Gastrocnemius medialis (tissue), 4 donors: ENCODE results near the gene ARRB1. TPM values are rescaled to one million over a fixed set of nuclear protein-coding genes. Genes with fewer than 3 reads are reported as not detected.
A peak's percentile ranks its signal among the peaks of the same experiment; 100 is the strongest.

Experiments used
- ATAC-seq, 2 donors: fragments of 150-250 bp; one replicate each; pipeline ENCODE4 v1.9.1; 2016
- DNase-seq, 2 donors: peaks; one replicate each; pipeline ENCODE4 v3.0.0-alpha.2; 2019
- H3K27ac ChIP-seq, 4 donors: fragments of 200-600 bp; sonication (generic); 1 replicate in 1 of 4; 2 replicates in 3 of 4; pipeline ENCODE4 v1.5.1; 2016 to 2018; ENCODE audit warnings: mild to moderate bottlenecking in 2 of 4, moderate library complexity in 1 of 4
- H3K27me3 ChIP-seq, 3 donors: fragments of 200-600 bp; sonication (generic) in 2 of 3; 1 replicate in 1 of 3; 2 replicates in 2 of 3; pipeline versions ENCODE4 v1.5.1 to v1.6.0; 2016 to 2019; ENCODE audit warnings: mild to moderate bottlenecking in 1 of 3, moderate library complexity in 1 of 3
- H3K36me3 ChIP-seq, 2 donors: fragments of 200-600 bp; sonication (generic) in 1 of 2; one replicate each; pipeline ENCODE4 v1.5.1; 2017 to 2018
- H3K4me1 ChIP-seq, 2 donors: fragments of 200-600 bp; sonication (generic) in 1 of 2; one replicate each; pipeline ENCODE4 v1.5.1; 2016 to 2017; ENCODE audit warnings: mild to moderate bottlenecking in 2 of 2
- H3K4me3 ChIP-seq, 4 donors: fragments of 200-600 bp; sonication (generic) in 3 of 4; 1 replicate in 1 of 4; 2 replicates in 3 of 4; pipeline ENCODE4 v1.5.1; 2016 to 2019; ENCODE audit warnings: mild to moderate bottlenecking in 2 of 4
- H3K9me3 ChIP-seq, 3 donors: fragments of 200-600 bp; sonication (generic) in 2 of 3; 1 replicate in 1 of 3; 2 replicates in 2 of 3; pipeline ENCODE4 v1.5.1; 2016 to 2019
- POLR2A ChIP-seq, 2 donors: fragments of 450-650 bp; IDR thresholded peaks; one replicate each; pipeline ENCODE4 v1.6.1; 2017; ENCODE audit warnings: antibody characterized with exemption in 2 of 2, mild to moderate bottlenecking in 2 of 2, moderate library complexity in 2 of 2
- in situ Hi-C, 4 donors: fragments of 200-750 bp; cut with MboI; loops; one replicate each; pipeline versions ENCODE4 v1.15.0 to v1.8.0; 2017; ENCODE audit warnings: low sequenced_read_pairs in 4 of 4
- intact Hi-C: fragments of 100-400 bp; cut with DNase I; formaldehyde crosslinking; loops from one replicate; pipeline ENCODE4 v1.15.1; 2023; ENCODE audit warnings: low total_unique reads
- total RNA-seq, 4 donors: library from RNA; depleted of rRNA; stranded (reverse); fragments of >200 nt; gene quantifications; one replicate each; pipeline versions ENCODE4 v1.1.0 to v1.2.3, GENCODE V29; 2016
- TF ChIP-seq, protein P1 (sequence below), 5 experiments: fragments of 450-650 bp in 3 of 5; fragments of 200-600 bp in 2 of 5; sonication (generic) in 2 of 5; IDR thresholded peaks in 4 of 5; conservative IDR thresholded peaks in 1 of 5; 1 replicate in 4 of 5; 2 replicates in 1 of 5; pipeline ENCODE4 v1.5.1; 2016 to 2019; ENCODE audit warnings: antibody characterized with exemption in 5 of 5, mild to moderate bottlenecking in 3 of 5, moderate library complexity in 3 of 5

The ARRB1 gene
- total RNA-seq, 4 donors from 2014 or later: 4.3 to 11.8 (median 5.4) TPM

- in situ Hi-C loops (no loop called here), intact Hi-C loops (loop anchor here (5.0 kb wide), 1 partner anchor 35 kb away; no protein-coding TSS in a partner anchor)
- DNase-seq (peak in 1 of 2 donors; percentile 41), ATAC-seq (peak; percentile 17 to 23)
- peaks cover 32 to 35% of the 10 kb centered on the region in 2 donors for H3K4me1 ChIP-seq
- H3K36me3 ChIP-seq: no peaks in the 10 kb centered on the region
- H3K9me3 ChIP-seq: no peaks in the 10 kb centered on the region
- peak overlapping the region; percentile 67 to 74 (median 72) for H3K4me3 ChIP-seq
- H3K27me3 ChIP-seq: no peaks in the 10 kb centered on the region
- peak overlapping the region; percentile 80 to 86 (median 86) for H3K27ac ChIP-seq
- TF ChIP-seq, protein P1, sequence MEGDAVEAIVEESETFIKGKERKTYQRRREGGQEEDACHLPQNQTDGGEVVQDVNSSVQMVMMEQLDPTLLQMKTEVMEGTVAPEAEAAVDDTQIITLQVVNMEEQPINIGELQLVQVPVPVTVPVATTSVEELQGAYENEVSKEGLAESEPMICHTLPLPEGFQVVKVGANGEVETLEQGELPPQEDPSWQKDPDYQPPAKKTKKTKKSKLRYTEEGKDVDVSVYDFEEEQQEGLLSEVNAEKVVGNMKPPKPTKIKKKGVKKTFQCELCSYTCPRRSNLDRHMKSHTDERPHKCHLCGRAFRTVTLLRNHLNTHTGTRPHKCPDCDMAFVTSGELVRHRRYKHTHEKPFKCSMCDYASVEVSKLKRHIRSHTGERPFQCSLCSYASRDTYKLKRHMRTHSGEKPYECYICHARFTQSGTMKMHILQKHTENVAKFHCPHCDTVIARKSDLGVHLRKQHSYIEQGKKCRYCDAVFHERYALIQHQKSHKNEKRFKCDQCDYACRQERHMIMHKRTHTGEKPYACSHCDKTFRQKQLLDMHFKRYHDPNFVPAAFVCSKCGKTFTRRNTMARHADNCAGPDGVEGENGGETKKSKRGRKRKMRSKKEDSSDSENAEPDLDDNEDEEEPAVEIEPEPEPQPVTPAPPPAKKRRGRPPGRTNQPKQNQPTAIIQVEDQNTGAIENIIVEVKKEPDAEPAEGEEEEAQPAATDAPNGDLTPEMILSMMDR (IDR thresholded peaks at IDR 0.05 in 4 of 5, conservative IDR thresholded peaks at IDR 0.05 in 1 of 5): no peak
- TF ChIP-seq POLR2A (IDR thresholded peaks at IDR 0.05): no peak
Observed at GRCh38 chr11:75351791-75352587, 528 bp upstream of the ARRB1 start.

DNA sequence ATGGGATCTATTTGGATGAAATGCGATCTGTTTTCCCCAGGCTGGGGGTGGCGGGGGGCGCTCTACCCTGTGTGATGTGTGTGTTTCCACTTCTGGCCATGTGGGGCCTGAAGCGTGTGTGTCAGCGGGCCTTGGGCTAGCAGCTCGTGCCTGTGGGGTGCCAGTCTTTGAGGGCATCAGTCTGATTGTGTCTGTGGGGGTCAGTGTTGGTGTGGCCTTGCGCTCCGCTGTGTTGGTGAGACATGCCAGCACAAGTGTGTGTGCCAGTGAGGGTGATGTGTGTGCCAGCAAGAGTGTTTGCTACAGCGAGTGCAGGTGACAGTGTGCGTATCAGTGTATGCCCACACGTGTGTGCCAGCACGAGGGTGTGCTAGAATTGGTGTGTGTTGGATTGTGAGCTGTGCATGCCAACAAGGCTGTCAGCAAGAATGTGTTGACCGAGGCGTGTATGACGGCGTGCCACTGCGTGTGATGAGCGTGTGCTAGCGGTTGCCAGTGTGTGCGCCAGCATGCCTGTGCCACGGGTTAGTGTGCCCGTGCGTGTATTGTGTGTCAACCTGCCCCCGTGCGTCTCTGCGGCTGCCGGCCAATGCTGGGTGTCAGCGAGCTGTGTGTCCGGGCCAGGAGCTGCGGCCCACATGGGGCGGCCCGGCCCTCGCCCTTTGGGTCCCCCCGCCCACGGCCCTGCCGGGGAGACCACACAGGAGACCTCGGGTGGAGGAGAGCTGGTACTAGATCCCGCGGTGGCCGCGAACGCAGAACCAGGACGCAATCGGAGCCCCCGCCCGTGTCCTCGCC is 519 bp downstream of the ARRB1 start:
- in situ Hi-C loops (no loop called here), intact Hi-C loops (loop anchor here (5.0 kb wide), 1 partner anchor 36 kb away; no protein-coding TSS in a partner anchor)
- no peaks in the 10 kb centered on the region for H3K36me3 ChIP-seq
- no peaks in the 10 kb centered on the region for H3K27me3 ChIP-seq
- ATAC-seq (peak; percentile 35 to 40), DNase-seq (peak; percentile 31 to 33)
- H3K4me3 ChIP-seq: peak overlapping the region; percentile 67 to 74 (median 72)
- no peaks in the 10 kb centered on the region for H3K9me3 ChIP-seq
- TF ChIP-seq POLR2A (IDR thresholded peaks at IDR 0.05): no peak
- TF ChIP-seq, protein P1 (IDR thresholded peaks at IDR 0.05 in 4 of 5, conservative IDR thresholded peaks at IDR 0.05 in 1 of 5): no peak
- H3K4me1 ChIP-seq: peaks cover 32 to 37% of the 10 kb centered on the region in 2 donors
- H3K27ac ChIP-seq: peak overlapping the region; percentile 80 to 86 (median 86)

- TF ChIP-seq, protein P1 (IDR thresholded peaks at IDR 0.05 in 4 of 5, conservative IDR thresholded peaks at IDR 0.05 in 1 of 5): no peak
- TF ChIP-seq POLR2A (IDR thresholded peaks at IDR 0.05): no peak
- Histone ChIP-seq H3K36me3 (no peaks in the 10 kb centered on the region), H3K4me3 (peak overlapping the region; percentile 67 to 74 (median 72)), H3K4me1 (peaks cover 32 to 37% of the 10 kb centered on the region in 2 donors), H3K27ac (peak overlapping the region; percentile 80 to 86 (median 86)), H3K9me3 (no peaks in the 10 kb centered on the region), H3K27me3 (no peaks in the 10 kb centered on the region)
- intact Hi-C loops: loop anchor here (5.0 kb wide), 1 partner anchor 37 kb away; no protein-coding TSS in a partner anchor
- DNase-seq (no peak), ATAC-seq (no peak)
- in situ Hi-C loops: no loop called here
Observed at GRCh38 chr11:75350122-75350742, 1.2 kb downstream of the ARRB1 start.

- TF ChIP-seq, protein P1 (IDR thresholded peaks at IDR 0.05 in 4 of 5, conservative IDR thresholded peaks at IDR 0.05 in 1 of 5): no peak
- no peak for TF ChIP-seq POLR2A (IDR thresholded peaks at IDR 0.05)
- no peak for ATAC-seq
- peak in 1 of 2 donors; percentile 35 for DNase-seq
- H3K9me3 ChIP-seq: no peaks in the 10 kb centered on the region
- H3K36me3 ChIP-seq: no peaks in the 10 kb centered on the region
- H3K27me3 ChIP-seq: no peaks in the 10 kb centered on the region
- in situ Hi-C loops (no loop called here), intact Hi-C loops (loop anchor here (5.0 kb wide), 2 partner anchors 37 to 38 kb away; no protein-coding TSS in a partner anchor)
- peak overlapping the region; percentile 80 to 86 (median 86) for H3K27ac ChIP-seq
- H3K4me1 ChIP-seq: peaks cover 37 to 38% of the 10 kb centered on the region in 2 donors
- H3K4me3 ChIP-seq: peak overlapping the region; percentile 67 to 74 (median 72)
Observed at GRCh38 chr11:75349521-75350116, 1.8 kb downstream of the ARRB1 start.
